Neuronal stem cell (in vitro differentiated cells): ENCODE results near the gene S100A13.
A peak's percentile ranks its signal among the peaks of the same experiment; 100 is the strongest.

Experiments
- DNase-seq: peaks from one replicate; pipeline ENCODE4 v3.0.0-alpha.2; 2013; ENCODE audit warnings: low spot score
- H2AFZ ChIP-seq: one replicate; pipeline ENCODE4 v1.6.1; 2013; ENCODE audit warnings: mild to moderate bottlenecking, low read length, inconsistent platforms
- H2AK5ac ChIP-seq: 2 replicates; pipeline ENCODE4 v1.6.1; 2013; ENCODE audit warnings: low read depth, mild to moderate bottlenecking, inconsistent platforms, low read length, moderate library complexity, mixed read lengths
- H2BK120ac ChIP-seq: 2 replicates; pipeline ENCODE4 v1.6.1; 2013; ENCODE audit warnings: low read depth, mild to moderate bottlenecking, inconsistent platforms, low read length, moderate library complexity, mixed read lengths
- H2BK12ac ChIP-seq: one replicate; pipeline ENCODE4 v1.6.1; 2013; ENCODE audit warnings: low read length, inconsistent platforms
- H2BK15ac ChIP-seq: 2 replicates; pipeline ENCODE4 v1.6.1; 2013; ENCODE audit warnings: mild to moderate bottlenecking, low read length, inconsistent platforms, mixed read lengths
- H2BK5ac ChIP-seq: one replicate; pipeline ENCODE4 v1.6.1; 2013; ENCODE audit warnings: inconsistent platforms, mild to moderate bottlenecking, low read length, moderate library complexity
- H3K14ac ChIP-seq: one replicate; pipeline ENCODE4 v1.6.1; 2013; ENCODE audit warnings: low read length, inconsistent platforms
- H3K18ac ChIP-seq: 2 replicates; pipeline ENCODE4 v1.6.1; 2013; ENCODE audit warnings: low read length, inconsistent platforms
- H3K23ac ChIP-seq: 2 replicates; pipeline ENCODE4 v1.6.1; 2013; ENCODE audit warnings: low read depth, mild to moderate bottlenecking, mixed read lengths, low read length, inconsistent platforms; ENCODE audit not compliant: poor library complexity
- H3K27ac ChIP-seq: replicated peaks from 3 replicates; pipeline ENCODE4 v1.5.1; 2013; ENCODE audit warnings: low read length, inconsistent platforms
- H3K27me3 ChIP-seq, 3 experiments: 2 replicates each; pipeline ENCODE4 v1.6.1; 2013; ENCODE audit warnings: low read length in 3 of 3, mild to moderate bottlenecking in 2 of 3, inconsistent platforms in 1 of 3, low read depth in 1 of 3, mixed read lengths in 1 of 3, moderate library complexity in 1 of 3; ENCODE audit not compliant: control insufficient read depth in 3 of 3, insufficient read depth in 3 of 3
- H3K36me3 ChIP-seq, 2 donors: replicated peaks in 1 of 2; 2 replicates each; pipeline ENCODE4 v1.6.1; 2013; ENCODE audit warnings: low read length in 2 of 2; ENCODE audit not compliant: control insufficient read depth in 2 of 2, insufficient read depth in 2 of 2
- H3K4ac ChIP-seq: 2 replicates; pipeline ENCODE4 v1.6.1; 2013; ENCODE audit warnings: inconsistent platforms, mild to moderate bottlenecking, low read length, moderate library complexity
- H3K4me1 ChIP-seq, 2 donors: 1 replicate in 1 of 2; 2 replicates in 1 of 2; pipeline ENCODE4 v1.6.1; 2013; ENCODE audit warnings: low read length in 2 of 2, low read depth in 1 of 2; ENCODE audit not compliant: control insufficient read depth in 2 of 2, insufficient read depth in 1 of 2
- H3K4me2 ChIP-seq: one replicate; pipeline ENCODE4 v1.6.1; 2013; ENCODE audit warnings: mild to moderate bottlenecking, low read length, inconsistent platforms; ENCODE audit not compliant: insufficient read depth, poor library complexity, severe bottlenecking
- H3K4me3 ChIP-seq, 2 donors: 2 replicates each; pipeline ENCODE4 v1.5.1; 2013; ENCODE audit warnings: low read length in 2 of 2, mild to moderate bottlenecking in 2 of 2, inconsistent platforms in 1 of 2, moderate library complexity in 1 of 2
- H3K79me1 ChIP-seq: one replicate; pipeline ENCODE4 v1.6.1; 2013; ENCODE audit warnings: low read depth, mild to moderate bottlenecking, inconsistent platforms, low read length, moderate library complexity
- H3K9ac ChIP-seq: one replicate; pipeline ENCODE4 v1.6.1; 2013; ENCODE audit warnings: mild to moderate bottlenecking, low read depth, low read length, inconsistent platforms; ENCODE audit not compliant: poor library complexity
- H3K9me3 ChIP-seq, 2 donors: replicated peaks in 1 of 2; 2 replicates each; pipeline versions ENCODE3 to v1.6.1; 2013; ENCODE audit warnings: low read length in 2 of 2, mild to moderate bottlenecking in 2 of 2, inconsistent platforms in 1 of 2, low read depth in 1 of 2, mixed read lengths in 1 of 2, moderate library complexity in 1 of 2; ENCODE audit not compliant: control insufficient read depth in 2 of 2, insufficient read depth in 1 of 2
- H4K8ac ChIP-seq: one replicate; pipeline ENCODE4 v1.6.1; 2013; ENCODE audit warnings: low read depth, mild to moderate bottlenecking, inconsistent platforms, low read length, moderate library complexity
- H4K91ac ChIP-seq: one replicate; pipeline ENCODE4 v1.6.1; 2013; ENCODE audit warnings: low read length, low read depth, mild to moderate bottlenecking, inconsistent platforms; ENCODE audit not compliant: poor library complexity
- WGBS, 2 donors: extraction: QIAGEN DNeasy Blood & Tissue Kit; methylation state at CpG; one replicate each; pipeline ENCODE4 v1.1.7; 2013; ENCODE audit warnings: missing lambda C conversion rate in 2 of 2, mixed read lengths in 1 of 2; ENCODE audit not compliant: insufficient read length in 2 of 2, insufficient replicate concordance in 1 of 2; ENCODE audit errors: extremely low coverage in 2 of 2; 5-methylcytosine and 5-hydroxymethylcytosine counted together

Gene S100A13

DNA sequence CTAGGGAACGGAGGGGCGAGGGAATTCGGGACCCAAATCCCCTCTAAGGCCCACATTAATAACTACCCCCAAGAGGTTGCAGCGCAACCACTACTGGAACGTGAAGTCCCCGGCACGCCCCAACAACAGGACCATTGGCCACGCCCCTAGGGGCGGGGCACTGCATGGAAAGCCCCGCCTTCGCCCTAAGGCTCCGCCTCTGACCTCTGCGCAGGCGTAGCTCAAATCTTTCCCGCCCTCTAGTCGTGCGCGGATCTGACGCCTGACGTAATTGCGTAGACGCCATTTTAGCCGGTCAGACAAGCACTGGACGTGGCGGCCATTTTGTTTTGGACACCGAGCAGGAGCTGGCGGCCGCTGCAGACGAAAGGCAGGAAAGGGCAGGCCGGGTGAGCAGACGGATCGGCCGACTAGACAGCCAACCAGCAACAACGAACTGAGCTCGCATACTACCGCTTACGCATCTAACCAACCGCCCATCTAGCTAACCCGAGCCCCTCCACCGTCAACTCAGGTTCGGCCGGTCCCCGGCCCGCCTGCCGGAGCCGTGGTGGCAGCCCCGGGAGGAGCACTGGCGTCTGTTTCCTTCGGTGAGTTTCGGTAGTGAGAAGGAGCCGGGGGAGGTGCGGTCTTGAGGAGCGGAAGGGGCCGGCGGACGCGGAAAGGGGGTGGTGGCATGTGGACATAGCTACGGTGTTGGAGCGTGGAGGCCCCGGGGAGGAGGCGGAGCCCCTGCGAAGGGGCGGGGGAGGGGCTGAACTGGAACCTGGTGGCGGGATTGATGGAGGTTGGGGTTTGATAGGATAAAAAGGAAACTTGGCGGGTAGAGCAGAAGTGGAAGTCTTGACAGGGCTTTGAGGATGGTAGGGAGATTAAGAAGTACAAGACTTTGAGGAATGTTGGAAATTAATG, 6.7 kb upstream of the S100A13 start, which contains the start of gene CHTOP:
CHTOP (plus strand) TSS at position 313 of the 912 bp plus-strand sequence. CDS start 2,523 bp downstream, outside the sequence.
- Histone ChIP-seq H3K4me2 (peak within 1 kb of the TSS; percentile 74), H3K4me3 (peak within 1 kb of the TSS; percentile 80 to 91), H3K9ac (peak within 1 kb of the TSS; percentile 100), H3K27me3 (no peaks in the 10 kb centered on the region), H3K4me1 (peaks cover 1 to 8% of the 10 kb centered on the region in 2 donors), H3K36me3 (peaks cover 15 to 41% of the 10 kb centered on the region in 2 donors), H2BK5ac (peak within 1 kb of the TSS; percentile 100), H4K8ac (peak within 1 kb of the TSS; percentile 84), H3K79me1 (peaks cover 3% of the 10 kb centered on the region), H3K23ac (peak within 1 kb of the TSS; percentile 97), H3K9me3 (peaks cover 0 to 13% of the 10 kb centered on the region in 2 donors), H2BK12ac (no peak within 1 kb of the TSS), H3K27ac (peak within 1 kb of the TSS; percentile 100), H2AK5ac (peak within 1 kb of the TSS; percentile 100), H2BK15ac (peak within 1 kb of the TSS; percentile 82), H2BK120ac (peak within 1 kb of the TSS; percentile 57), H3K18ac (peak within 1 kb of the TSS; percentile 100), H4K91ac (peak within 1 kb of the TSS; percentile 100), H3K14ac (peak within 1 kb of the TSS; percentile 99), H2AFZ (peak within 1 kb of the TSS; percentile 80), H3K4ac (peak within 1 kb of the TSS; percentile 100)
- whole genome bisulfite sequencing, 2 donors: no CpG with 5 or more reads among the region's 65 CpGs
- DNase-seq: peak; percentile 98

DNA sequence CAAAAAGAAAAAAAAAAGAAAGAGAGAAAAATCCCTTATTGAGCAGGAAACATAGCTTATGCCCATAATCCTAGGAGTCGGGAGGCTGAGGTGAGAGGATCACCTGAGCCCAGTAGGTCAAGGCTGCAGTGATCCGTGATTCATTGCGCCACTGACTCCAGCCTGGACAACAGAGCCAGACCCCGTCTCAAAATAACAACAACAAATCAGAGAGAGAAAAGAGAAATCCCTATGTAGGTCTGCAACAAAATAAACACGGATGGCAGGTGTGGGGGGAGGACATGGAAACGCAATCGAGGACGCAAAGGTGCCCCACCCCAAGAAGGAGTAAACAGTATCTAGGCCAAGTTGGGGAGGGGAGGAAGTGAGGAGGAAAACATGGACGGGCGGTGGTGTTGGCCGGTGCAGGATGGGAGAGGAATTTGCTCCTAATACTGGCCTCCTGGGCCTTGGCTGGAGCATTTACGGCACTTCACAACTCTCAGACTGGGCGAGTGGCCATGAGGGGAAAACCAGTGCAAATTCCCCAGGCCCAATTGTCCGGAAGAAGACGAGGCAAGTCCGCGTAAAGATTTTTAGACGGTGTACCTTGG, 6.0 kb upstream of the S100A13 start:
- no peak for DNase-seq
- Histone ChIP-seq H2BK120ac (no peak overlapping the region), H2AK5ac (peak overlapping the region; percentile 5), H3K4ac (no peak overlapping the region), H3K18ac (peak overlapping the region; percentile 5), H3K9me3 (peaks cover 0 to 13% of the 10 kb centered on the region in 2 donors), H3K9ac (no peak overlapping the region), H3K79me1 (peaks cover 3% of the 10 kb centered on the region), H3K27ac (no peak overlapping the region), H2AFZ (peak overlapping the region; percentile 78), H2BK5ac (peak overlapping the region; percentile 100), H2BK15ac (no peak overlapping the region), H3K14ac (no peak overlapping the region), H3K4me2 (no peak overlapping the region), H3K36me3 (peaks cover 13 to 33% of the 10 kb centered on the region in 2 donors), H3K27me3 (no peaks in the 10 kb centered on the region), H3K23ac (no peak overlapping the region), H3K4me3 (peak overlapping the region in 1 of 2 donors; percentile 80), H3K4me1 (peaks cover 3 to 8% of the 10 kb centered on the region in 2 donors), H2BK12ac (no peak overlapping the region), H4K8ac (no peak overlapping the region), H4K91ac (no peak overlapping the region)
- WGBS, 2 donors: no CpG with 5 or more reads among the region's 18 CpGs

DNA sequence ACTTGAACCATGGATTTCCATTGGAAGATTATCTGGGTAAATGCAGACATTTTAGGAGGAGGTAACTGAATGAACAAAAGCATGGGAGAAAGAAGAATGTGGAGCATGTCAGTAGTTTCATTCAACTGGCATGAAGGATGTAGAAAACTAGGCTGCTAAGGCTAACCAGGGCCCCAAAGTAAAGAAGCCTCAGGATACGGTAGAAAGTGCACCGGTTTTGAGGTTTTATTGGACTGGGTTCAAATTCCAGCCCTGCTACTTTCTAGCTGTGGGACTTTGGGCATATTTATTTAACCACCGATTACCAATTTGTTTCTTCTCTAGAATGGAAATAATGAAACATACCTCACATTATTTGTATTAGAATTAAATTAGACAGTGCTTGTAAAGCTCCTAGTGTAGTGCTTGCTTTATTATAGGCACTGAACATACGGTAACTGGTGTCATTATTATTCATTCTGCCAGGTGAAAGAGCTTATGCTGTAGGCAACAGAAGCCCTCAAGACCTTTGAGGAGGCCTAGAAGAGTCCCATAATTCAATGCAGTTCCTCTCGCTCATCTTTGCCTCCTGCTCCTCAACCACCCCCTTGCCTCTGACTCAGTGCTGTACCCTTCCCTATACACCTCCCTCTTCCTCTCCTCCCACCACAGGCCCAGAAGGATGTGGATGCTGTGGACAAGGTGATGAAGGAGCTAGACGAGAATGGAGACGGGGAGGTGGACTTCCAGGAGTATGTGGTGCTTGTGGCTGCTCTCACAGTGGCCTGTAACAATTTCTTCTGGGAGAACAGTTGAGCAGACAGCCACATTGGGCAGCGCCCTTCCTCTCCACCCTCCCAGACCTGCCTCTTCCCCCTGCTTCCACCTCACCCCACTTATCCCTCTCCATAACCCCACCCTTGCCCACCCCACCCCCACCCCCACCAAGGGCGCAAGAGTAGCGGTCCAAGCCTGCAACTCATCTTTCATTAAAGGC, 4.0 kb upstream of the S100A13 start:
- no peak overlapping the region for H2BK5ac ChIP-seq
- no peak overlapping the region for H3K4me3 ChIP-seq
- H2BK12ac ChIP-seq: no peak overlapping the region
- peaks cover 0 to 12% of the 10 kb centered on the region in 2 donors for H3K9me3 ChIP-seq
- H3K14ac ChIP-seq: no peak overlapping the region
- no peak overlapping the region for H3K9ac ChIP-seq
- no peak overlapping the region for H3K4me2 ChIP-seq
- H3K27ac ChIP-seq: no peak overlapping the region
- H2BK15ac ChIP-seq: no peak overlapping the region
- no peak for DNase-seq
- H3K18ac ChIP-seq: no peak overlapping the region
- H3K23ac ChIP-seq: no peak overlapping the region
- no peak overlapping the region for H2BK120ac ChIP-seq
- WGBS, 2 donors: no CpG with 5 or more reads among the region's 10 CpGs
- peaks cover 1 to 14% of the 10 kb centered on the region in 2 donors for H3K36me3 ChIP-seq
- H4K91ac ChIP-seq: no peak overlapping the region
- no peak overlapping the region for H4K8ac ChIP-seq
- H3K79me1 ChIP-seq: peaks cover under 1% of the 10 kb centered on the region
- peaks cover 13 to 18% of the 10 kb centered on the region in 2 donors for H3K4me1 ChIP-seq
- no peak overlapping the region for H2AFZ ChIP-seq
- H2AK5ac ChIP-seq: no peak overlapping the region
- no peak overlapping the region for H3K4ac ChIP-seq
- no peaks in the 10 kb centered on the region for H3K27me3 ChIP-seq
